ENCODE data around the gene WDR70.
"Not testable (repeated sequence)": the region's sequence is repeated elsewhere in the genome, so short reads cannot be mapped to it uniquely, and the experiment has no call there.

WDR70 gene

GRCh38 chr5:37575541-37576489 is 196.7 kb downstream of the WDR70 start:
- no peak for DNase-seq

GRCh38 chr5:37576552-37576951 is 197.4 kb downstream of the WDR70 start:
- no peak for DNase-seq

- DNase-seq: no peak
Measured at GRCh38 chr5:37578176-37578575, 199.1 kb downstream of the WDR70 start.

DNA sequence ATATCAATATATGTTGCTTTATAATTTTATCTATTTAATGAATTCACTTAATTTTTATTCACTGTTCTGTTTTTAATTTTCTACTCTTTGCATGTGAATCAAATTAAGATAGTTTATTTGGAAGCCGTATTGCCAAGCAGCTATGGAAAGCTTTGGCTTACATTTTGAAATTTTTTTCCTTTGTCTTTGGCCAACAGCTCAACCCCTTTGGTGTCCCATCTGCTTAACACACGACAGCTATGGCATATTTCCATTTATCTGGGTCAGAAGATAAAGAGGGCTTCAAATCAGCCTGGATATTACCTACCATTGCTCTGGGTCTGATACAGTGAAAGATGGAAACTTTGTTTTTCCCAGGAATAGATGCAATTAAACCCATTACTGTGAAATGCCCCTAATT is 201.0 kb downstream of the WDR70 start:
- DNase-seq: no peak

DNA sequence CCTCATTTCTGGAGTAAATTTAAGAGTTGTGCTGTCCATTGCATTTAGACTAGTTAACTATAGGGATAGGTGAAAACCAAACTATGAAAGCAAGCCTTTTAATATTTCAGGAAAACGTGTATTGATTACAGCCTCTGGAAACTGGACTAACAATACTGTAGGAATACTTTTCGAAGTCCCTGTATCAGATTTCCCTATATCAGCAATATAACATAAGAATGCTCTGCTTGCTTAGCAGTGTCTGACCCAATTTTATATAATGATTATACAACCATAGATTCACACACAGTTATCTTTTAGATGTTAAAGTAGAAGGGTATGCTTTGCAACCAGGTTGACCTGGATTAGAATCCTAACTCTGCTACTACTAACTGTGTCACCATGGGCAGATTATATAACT is 203.1 kb downstream of the WDR70 start:
- no peak for DNase-seq

GRCh38 chr5:37593292-37593691 is 214.2 kb downstream of the WDR70 start:
- DNase-seq: not testable (repeated sequence)

GRCh38 chr5:37594864-37595263 is 215.7 kb downstream of the WDR70 start:
- DNase-seq: not testable (repeated sequence)

DNA sequence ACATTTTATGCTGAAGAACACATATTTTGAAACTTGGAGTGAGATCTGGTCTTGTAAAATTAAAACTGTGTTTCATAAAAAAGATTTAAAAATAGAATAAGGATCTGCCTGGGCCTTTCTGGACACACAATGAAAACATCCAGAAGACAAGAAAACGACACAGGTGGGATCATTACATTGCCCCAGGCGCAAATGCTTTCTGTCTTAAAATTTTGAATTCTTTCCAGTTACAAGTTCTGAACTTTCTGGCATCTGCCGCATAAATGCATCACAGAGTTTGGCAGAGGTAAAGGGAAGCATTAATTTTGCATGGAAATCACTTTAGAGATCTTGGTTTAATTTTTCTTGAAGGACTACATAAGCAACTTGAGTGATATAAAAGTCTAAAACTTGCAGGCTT is 219.6 kb downstream of the WDR70 start:
- no peak for DNase-seq

- no peak for DNase-seq
Measured at GRCh38 chr5:37601163-37601562, 222.0 kb downstream of the WDR70 start.

DNA sequence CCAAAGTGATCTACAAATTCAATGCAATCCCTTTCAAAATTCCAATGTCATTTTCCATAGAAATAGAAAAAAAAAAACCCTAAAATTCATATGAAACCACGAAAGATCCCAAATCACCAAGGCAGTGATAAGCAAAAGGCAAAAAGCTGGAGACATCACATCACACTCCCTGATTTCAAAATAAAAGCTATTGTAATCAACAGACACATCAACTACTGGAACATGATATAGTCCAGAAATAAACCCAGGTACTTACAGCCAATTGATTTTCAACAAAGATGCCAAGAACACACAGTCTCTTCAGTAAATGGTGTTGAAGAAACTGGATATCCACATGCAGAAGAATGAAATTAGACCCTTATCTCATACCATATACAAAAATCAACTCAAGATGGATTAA is 224.0 kb downstream of the WDR70 start:
- no peak for DNase-seq

GRCh38 chr5:37604290-37604689 is 225.2 kb downstream of the WDR70 start:
- DNase-seq: no peak

- no peak for DNase-seq
Measured at GRCh38 chr5:37606148-37606547, 227.0 kb downstream of the WDR70 start.

GRCh38 chr5:37606632-37607248 is 227.6 kb downstream of the WDR70 start:
- DNase-seq: no peak

GRCh38 chr5:37615184-37615583 is 236.1 kb downstream of the WDR70 start:
- DNase-seq: peak; percentile 96

- DNase-seq: peak; percentile 71
Measured at GRCh38 chr5:37619353-37619752, 240.2 kb downstream of the WDR70 start.

DNA sequence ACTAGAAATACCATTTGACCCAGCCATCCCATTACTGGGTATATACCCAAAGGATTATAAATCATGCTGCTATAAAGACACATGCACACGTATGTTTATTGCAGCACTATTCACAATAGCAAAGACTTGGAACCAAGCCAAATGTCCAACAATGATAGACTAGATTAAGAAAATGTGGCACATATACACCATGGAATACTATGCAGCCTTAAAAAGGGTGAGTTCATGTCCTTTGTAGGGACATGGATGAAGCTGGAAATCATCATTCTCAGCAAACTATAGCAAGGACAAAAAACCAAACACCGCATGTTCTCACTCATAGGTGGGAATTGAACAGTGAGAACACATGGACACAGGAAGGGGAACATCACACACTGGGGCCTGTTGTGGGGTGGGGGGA is 243.2 kb downstream of the WDR70 start:
- DNase-seq: not testable (repeated sequence)

- no peak for DNase-seq
Measured at GRCh38 chr5:37626266-37626665, 247.1 kb downstream of the WDR70 start.

- no peak for DNase-seq
Measured at GRCh38 chr5:37628876-37629275, 249.8 kb downstream of the WDR70 start.

DNA sequence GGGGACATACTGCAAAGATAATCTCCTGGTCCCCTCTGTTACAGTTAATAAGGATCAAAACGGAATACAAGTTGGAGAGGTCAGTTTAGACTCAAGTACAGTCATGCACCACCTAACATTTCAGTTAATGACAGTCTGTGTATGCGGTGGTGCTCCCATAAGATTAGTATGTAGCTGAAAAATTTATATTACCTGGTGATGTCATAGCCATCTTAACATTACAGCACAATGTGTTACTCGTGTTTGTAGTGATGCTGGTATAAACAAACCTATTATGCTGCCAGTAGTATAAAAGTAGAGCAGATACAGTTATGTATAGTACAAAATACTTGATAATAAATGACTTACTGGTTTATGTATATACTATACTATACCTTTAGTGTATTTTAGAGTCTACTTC is 252.8 kb downstream of the WDR70 start:
- peak; percentile 11 for DNase-seq

GRCh38 chr5:37637165-37637845 is 258.2 kb downstream of the WDR70 start:
- peak; percentile 44 for DNase-seq

DNA sequence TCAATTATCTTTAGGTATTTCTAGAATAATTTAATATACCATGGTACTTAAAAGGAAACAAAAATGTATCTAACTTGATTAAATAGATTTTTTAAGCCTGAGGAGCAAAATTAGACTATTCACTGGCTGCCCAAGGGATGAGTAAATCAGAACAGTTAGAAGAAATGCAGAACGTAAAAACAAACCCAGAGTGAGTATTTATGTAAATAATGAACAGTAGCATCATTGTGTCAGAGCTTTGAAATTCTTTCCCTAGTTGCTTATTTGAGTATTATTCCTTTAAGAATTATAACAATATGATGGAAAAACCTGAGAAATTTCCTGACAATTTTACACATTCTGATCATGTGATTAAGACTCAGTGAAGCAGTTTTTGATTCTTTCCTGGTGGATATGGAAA is 259.8 kb downstream of the WDR70 start:
- DNase-seq: peak; percentile 14

- DNase-seq: peak; percentile 20
Measured at GRCh38 chr5:37640088-37640487, 261.0 kb downstream of the WDR70 start.

- no peak for DNase-seq
Measured at GRCh38 chr5:37641933-37642332, 262.8 kb downstream of the WDR70 start.

- DNase-seq: no peak
Measured at GRCh38 chr5:37645707-37646106, 266.6 kb downstream of the WDR70 start.
